NCI-H187 treated with DMSO at 0.1 percent for 48 hours (cell line): Measurements from ENCODE around the gene CCSER1.
"Not testable (repeated sequence)": the region's sequence is repeated elsewhere in the genome, so short reads cannot be mapped to it uniquely, and the experiment has no call there.

Experiments used
- DNase-seq: peaks from one replicate; lab custom pipeline; 2025; lab: John Stamatoyannopoulos, UW

The CCSER1 gene

GRCh38 chr4:91373546-91373945 is 1246.4 kb downstream of the CCSER1 start:
- no peak for DNase-seq

GRCh38 chr4:91405431-91405830 is 1278.2 kb downstream of the CCSER1 start:
- DNase-seq, result not testable (repeated sequence)

- no peak for DNase-seq
These were observed 1294.8 kb downstream of the CCSER1 start for GRCh38 chr4:91422011-91422410.

DNA sequence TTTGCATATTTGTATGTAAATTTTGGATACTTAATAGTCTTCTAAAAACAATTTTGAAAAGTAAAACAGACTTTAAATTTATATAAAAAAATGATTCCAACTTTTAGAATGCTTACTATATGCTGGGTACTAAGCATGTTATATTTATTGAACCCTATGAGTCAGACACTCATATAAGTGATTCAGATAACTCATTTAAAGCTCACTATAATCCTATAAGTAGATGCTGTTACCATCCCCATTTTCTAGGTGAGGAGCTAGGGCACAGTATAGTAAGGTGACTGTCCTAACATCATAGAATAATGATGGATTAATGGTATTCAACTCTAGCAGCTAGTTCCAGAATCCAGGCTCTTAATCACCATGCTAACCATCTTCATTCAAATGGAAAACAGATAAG is 1299.5 kb downstream of the CCSER1 start:
- no peak for DNase-seq

DNA sequence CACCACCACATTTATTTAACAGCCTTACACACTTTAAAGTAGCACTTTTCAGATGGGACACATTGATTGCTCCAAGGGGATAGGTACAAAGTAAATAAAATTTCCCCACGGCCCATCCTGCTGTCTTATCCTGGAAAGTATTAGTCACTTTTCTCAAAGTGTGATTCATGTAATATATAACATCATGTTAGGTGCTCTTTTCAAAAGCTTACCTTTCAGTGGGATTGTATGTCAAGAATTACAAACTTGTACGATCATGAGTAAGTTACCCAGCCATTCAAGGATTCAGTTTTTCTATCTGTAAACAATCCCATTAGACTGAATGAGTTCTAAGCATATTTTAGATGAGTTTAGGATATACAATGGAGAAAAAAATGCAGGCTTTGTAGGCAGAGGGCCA is 1300.0 kb downstream of the CCSER1 start:
- DNase-seq, result no peak

GRCh38 chr4:91434631-91435030 is 1307.4 kb downstream of the CCSER1 start:
- DNase-seq, result no peak

DNA sequence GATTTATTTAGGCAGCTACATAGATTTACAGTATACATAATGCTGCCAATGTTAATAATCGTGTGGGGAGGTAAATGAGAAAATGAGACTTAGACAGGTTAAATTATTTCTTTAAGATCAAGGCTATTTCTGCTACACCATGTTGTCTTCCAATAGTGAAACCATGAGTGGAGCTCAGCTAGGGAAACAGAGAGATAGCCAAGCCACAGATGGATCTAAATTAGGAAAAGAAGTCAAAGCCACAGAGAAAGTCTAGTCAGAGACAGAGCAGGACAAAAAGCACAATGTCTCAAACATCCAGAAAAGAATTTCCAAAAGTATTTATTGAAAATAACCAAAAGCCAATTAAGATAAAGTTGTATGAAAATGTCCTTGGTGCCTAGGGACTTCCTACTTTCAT is 1309.4 kb downstream of the CCSER1 start:
- no peak for DNase-seq

DNA sequence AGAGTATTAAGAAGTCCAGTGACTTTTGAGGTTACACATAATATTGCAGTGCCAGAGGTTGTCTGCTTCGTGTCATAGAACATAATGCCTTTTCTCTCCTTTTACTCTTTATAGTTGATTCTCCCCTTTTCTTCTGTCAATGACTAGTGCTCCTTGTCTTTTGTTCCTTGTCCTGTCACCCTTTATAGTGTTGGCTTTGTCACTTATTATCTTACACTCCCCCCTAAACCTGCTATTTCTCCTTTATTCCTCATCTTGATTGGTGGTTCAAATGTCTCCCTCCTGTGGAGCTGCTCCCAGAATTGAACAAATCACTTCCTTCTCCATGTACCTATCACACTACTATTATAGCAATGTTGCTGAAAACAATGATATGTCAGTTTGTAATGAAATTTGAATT is 1320.0 kb downstream of the CCSER1 start:
- DNase-seq, result no peak

- DNase-seq, result no peak
These were observed 1321.6 kb downstream of the CCSER1 start for GRCh38 chr4:91448668-91449330.

DNA sequence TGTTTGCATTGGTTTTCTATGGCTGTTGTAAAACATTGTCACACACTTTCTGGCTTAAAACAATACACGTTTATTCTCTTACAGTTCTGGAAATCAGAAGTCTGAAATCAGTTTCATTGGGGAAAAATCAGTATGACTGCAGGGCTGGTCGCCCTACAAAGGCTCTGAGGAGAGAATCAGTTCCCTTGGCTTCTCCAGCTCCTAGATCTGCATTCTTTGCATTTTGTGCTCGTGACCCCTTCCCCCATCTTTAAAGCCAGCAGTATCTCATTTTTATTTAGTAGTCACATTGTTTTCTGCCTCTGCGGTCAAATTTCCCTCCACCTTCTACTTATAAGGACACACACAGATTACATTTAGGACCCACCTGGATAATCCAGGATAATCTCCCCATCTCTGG is 1326.9 kb downstream of the CCSER1 start:
- no peak for DNase-seq

- DNase-seq, result not testable (repeated sequence)
These were observed 1335.4 kb downstream of the CCSER1 start for GRCh38 chr4:91462566-91462965.

DNA sequence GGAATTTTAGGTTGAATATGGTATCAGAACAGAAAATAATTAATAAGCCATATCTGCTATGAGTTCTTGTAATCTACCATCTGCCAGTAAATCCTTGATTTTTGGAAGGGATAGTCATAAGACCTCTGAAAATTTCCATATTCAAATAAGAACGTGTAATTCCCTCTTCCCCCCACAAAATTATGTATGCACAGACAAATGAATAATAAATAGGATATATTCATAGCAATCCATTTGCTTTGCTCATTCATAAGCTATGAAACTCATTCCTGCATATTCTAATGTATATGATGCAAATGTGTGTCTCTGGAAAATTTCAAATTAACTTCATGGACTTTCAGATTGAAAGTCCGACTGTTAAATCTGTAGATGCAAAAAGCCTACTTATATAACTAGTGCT is 1343.5 kb downstream of the CCSER1 start:
- DNase-seq, result no peak

- DNase-seq, result no peak
These were observed 1344.1 kb downstream of the CCSER1 start for GRCh38 chr4:91471280-91471679.

- no peak for DNase-seq
These were observed 1344.9 kb downstream of the CCSER1 start for GRCh38 chr4:91472046-91472445.

DNA sequence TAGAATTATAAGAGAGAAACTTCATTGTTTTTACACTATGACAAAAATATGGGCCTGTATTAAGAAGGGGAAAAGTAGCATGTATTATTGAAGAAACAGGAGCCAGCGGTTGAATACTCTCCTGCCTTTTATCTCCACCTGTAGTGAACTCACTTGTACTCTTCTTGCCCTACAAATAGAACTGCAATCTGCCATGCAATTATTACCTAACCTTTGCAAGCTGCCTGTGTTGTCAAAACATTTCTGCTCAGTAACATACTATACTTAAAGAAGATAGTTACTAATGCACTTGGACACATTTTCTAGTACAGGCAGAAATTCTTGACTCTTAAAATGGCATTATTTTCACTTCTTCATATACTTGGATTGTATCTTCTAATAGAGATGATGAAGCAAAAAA is 1358.2 kb downstream of the CCSER1 start:
- DNase-seq, result no peak

DNA sequence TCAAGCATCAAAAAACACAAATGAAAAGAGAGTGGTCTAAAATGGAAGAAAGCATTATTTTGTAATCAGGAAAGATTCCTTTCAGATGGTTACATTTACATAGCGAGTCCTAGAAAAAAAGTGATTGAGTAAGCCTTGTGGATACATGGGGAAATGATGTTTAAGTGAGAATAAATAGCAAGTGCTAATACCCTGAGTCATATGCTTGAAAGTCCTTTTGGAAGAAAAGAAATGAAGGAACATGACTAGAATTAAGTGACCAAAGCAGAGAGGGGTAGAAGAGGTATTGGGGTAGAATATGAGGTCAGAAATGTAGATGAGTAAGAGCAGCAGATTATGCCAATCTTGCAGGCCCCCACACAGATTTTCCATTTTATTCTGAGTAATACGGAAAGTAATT is 1361.8 kb downstream of the CCSER1 start:
- DNase-seq, result no peak

GRCh38 chr4:91497892-91498291 is 1370.7 kb downstream of the CCSER1 start:
- no peak for DNase-seq

- DNase-seq, result no peak
These were observed 1375.2 kb downstream of the CCSER1 start for GRCh38 chr4:91502365-91502764.

- DNase-seq, result no peak
These were observed 1386.1 kb downstream of the CCSER1 start for GRCh38 chr4:91513326-91513725.

DNA sequence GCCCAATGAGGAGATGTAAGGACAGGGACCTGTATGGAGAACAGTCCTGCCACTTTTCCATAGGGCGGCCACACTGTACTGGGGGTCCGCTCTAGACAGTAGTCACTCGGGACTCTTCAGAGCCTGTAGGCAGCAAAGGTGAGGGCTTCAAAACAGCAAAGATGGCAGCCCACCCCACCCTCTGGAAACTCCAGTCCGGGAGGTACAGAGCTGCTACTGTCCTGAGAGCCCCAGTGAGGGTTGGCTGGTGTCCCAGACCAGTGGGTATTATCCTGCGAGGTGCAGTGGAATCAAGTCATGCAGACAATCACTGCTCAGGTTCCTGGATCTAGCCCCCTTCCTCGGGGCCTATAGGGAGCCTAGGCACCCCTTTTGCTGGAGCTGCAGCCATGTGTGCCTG is 1392.0 kb downstream of the CCSER1 start:
- DNase-seq, result no peak

GRCh38 chr4:91525621-91526020 is 1398.4 kb downstream of the CCSER1 start:
- no peak for DNase-seq

GRCh38 chr4:91527056-91527455 is 1399.9 kb downstream of the CCSER1 start:
- DNase-seq, result no peak

DNA sequence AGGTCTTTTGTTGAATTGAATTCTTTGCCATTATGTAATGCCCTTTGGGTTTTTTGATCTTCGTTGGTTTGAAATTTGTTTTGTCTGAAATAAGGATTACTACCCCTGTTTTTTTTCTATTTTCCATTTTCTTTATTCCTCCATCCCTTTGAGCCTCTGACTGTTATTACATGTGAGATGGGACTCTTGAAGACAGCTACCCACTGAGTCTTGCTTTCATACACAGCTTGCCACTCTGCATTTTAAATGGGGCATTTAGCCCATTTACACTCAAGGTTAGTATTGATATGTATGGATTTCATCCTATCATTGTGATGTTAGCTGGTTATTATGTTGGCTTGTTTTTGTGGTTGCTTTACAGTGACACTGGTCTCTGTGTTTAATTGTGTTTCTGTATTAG is 1440.4 kb downstream of the CCSER1 start:
- DNase-seq, result no peak

DNA sequence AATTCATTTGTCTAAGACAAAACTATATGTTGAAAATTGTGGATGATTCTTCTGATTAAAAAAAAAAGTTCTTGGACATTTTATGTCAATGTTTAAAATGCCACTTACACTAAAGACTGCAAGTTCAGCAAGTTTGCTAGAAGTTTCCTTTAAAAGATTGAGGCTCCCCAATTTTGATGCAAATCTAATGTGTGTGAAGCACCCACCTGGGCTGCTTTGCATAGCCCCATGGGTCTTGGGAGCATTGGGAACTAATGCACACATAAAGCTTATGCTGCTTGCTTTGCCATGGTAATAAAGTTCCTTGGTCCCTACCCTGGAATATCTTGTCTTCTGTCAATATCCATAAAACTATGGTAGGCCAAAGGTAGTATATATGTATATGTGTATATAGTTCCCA is 1450.7 kb downstream of the CCSER1 start:
- DNase-seq, result no peak

- no peak for DNase-seq
These were observed 1463.1 kb downstream of the CCSER1 start for GRCh38 chr4:91590260-91590659.
